Lower leg skin (tissue), 3 donors: ENCODE measurements around the gene DOCK9.

Source experiments
- CTCF ChIP-seq, 3 donors: fragments of 450-650 bp; IDR thresholded peaks; one replicate each; pipeline ENCODE4 v1.5.1; 2016; ENCODE audit warnings: antibody characterized with exemption in 3 of 3, mild to moderate bottlenecking in 3 of 3, moderate library complexity in 2 of 3
- POLR2A ChIP-seq, 2 donors: fragments of 450-650 bp; IDR thresholded peaks; one replicate each; pipeline ENCODE4 v1.6.1; 2016 to 2017; ENCODE audit warnings: antibody characterized with exemption in 2 of 2, mild to moderate bottlenecking in 1 of 2, moderate library complexity in 1 of 2

GRCh38 chr13:98921786-98922185 lies 56.1 kb downstream of the DOCK9 start:
- TF ChIP-seq CTCF (IDR thresholded peaks at IDR 0.05) = no peak
- TF ChIP-seq POLR2A (IDR thresholded peaks at IDR 0.05) = no peak
